HEK293 (cell line): ENCODE measurements around the gene ZNF711.
A peak's percentile ranks its signal among the peaks of the same experiment; 100 is the strongest.

Source experiments
- CTCF ChIA-PET: fragments of 350-600 bp; formaldehyde crosslinking; extraction: SDS; loops from one replicate; lab custom pipeline; 2021; ENCODE audit warnings: antibody characterized with exemption; lab: Yijun Ruan, JAX
- POLR2A ChIA-PET: fragments of 300-600 bp; formaldehyde crosslinking; extraction: SDS; loops from one replicate; lab custom pipeline; 2020; ENCODE audit warnings: antibody characterized with exemption, inconsistent platforms; lab: Yijun Ruan, JAX
- H3K27ac ChIP-seq: fragments of 200-500 bp; sonication (Bioruptor generic); 2 replicates; pipeline ENCODE4 v1.5.1; 2014; ENCODE audit warnings: low read depth, low read length, control low read depth, inconsistent platforms; ENCODE audit errors: extremely low read depth
- H3K36me3 ChIP-seq, 2 experiments: fragments of 200-500 bp in 1 of 2; sonication (Bioruptor generic) in 1 of 2; 1 replicate in 1 of 2; 2 replicates in 1 of 2; pipeline ENCODE4 v1.5.1; 2014 to 2017; ENCODE audit warnings: inconsistent platforms in 2 of 2, low read length in 2 of 2; ENCODE audit not compliant: control insufficient read depth in 2 of 2, insufficient read depth in 1 of 2
- H3K4me1 ChIP-seq: fragments of 200-500 bp; sonication (Bioruptor generic); 2 replicates; pipeline ENCODE4 v1.5.1; 2014; ENCODE audit warnings: mild to moderate bottlenecking, low read length, inconsistent platforms; ENCODE audit not compliant: control insufficient read depth, insufficient read depth
- H3K4me3 ChIP-seq: 2 replicates; pipeline ENCODE4 v1.5.1; 2011; ENCODE audit warnings: low read depth, mild to moderate bottlenecking, control low read depth, low read length, moderate library complexity
- H3K9me3 ChIP-seq: fragments of 200-500 bp; sonication (Bioruptor generic); 2 replicates; pipeline ENCODE4 v1.5.1; 2014; ENCODE audit warnings: low read depth, low read length, inconsistent platforms; ENCODE audit not compliant: control insufficient read depth, insufficient read depth
- GLIS1 ChIP-seq: fragments of 450-650 bp; formaldehyde crosslinking; IDR thresholded peaks from 2 replicates; pipeline ENCODE4 v1.5.1; 2016; ENCODE audit warnings: missing biosample characterization, missing genetic modification characterization
- GLIS2 ChIP-seq: fragments of 450-650 bp; formaldehyde crosslinking; IDR thresholded peaks from 2 replicates; pipeline ENCODE4 v1.5.1; 2016; ENCODE audit warnings: missing biosample characterization, missing genetic modification characterization
- IKZF3 ChIP-seq: fragments of 450-650 bp; IDR thresholded peaks from 2 replicates; pipeline ENCODE4 v1.5.0; 2018; ENCODE audit warnings: missing biosample characterization, mild to moderate bottlenecking, missing genetic modification characterization, moderate library complexity
- INSM2 ChIP-seq: fragments of 450-650 bp; formaldehyde crosslinking; IDR thresholded peaks from 2 replicates; pipeline ENCODE4 v1.5.1; 2016; ENCODE audit warnings: missing biosample characterization, missing genetic modification characterization
- KLF10 ChIP-seq: fragments of 450-650 bp; IDR thresholded peaks from 2 replicates; pipeline ENCODE4 v1.5.1; 2018; ENCODE audit warnings: missing biosample characterization, mild to moderate bottlenecking, missing genetic modification characterization
- PATZ1 ChIP-seq: fragments of 450-650 bp; formaldehyde crosslinking; IDR thresholded peaks from 2 replicates; pipeline ENCODE4 v1.5.1; 2016; ENCODE audit warnings: missing biosample characterization, missing genetic modification characterization
- SCRT1 ChIP-seq: fragments of 450-650 bp; formaldehyde crosslinking; IDR thresholded peaks from 2 replicates; pipeline ENCODE4 v1.5.1; 2016; ENCODE audit warnings: missing biosample characterization, missing genetic modification characterization, borderline replicate concordance
- SETDB1 ChIP-seq: IDR thresholded peaks from one replicate; pipeline ENCODE4 v1.6.1; 2017; ENCODE audit warnings: mild to moderate bottlenecking, low read length, moderate library complexity, mixed read lengths; ENCODE audit not compliant: insufficient read length
- SP2 ChIP-seq: fragments of 450-650 bp; formaldehyde crosslinking; IDR thresholded peaks from 2 replicates; pipeline ENCODE4 v1.5.1; 2016; ENCODE audit warnings: missing biosample characterization, missing genetic modification characterization
- ZBTB21 ChIP-seq: fragments of 450-650 bp; formaldehyde crosslinking; IDR thresholded peaks from 2 replicates; pipeline ENCODE4 v1.5.1; 2017; ENCODE audit warnings: missing biosample characterization, missing genetic modification characterization
- ZBTB26 ChIP-seq: fragments of 450-650 bp; formaldehyde crosslinking; optimal IDR thresholded peaks from 2 replicates; pipeline ENCODE3; 2016; ENCODE audit warnings: missing biosample characterization, mild to moderate bottlenecking, missing genetic modification characterization
- ZBTB48 ChIP-seq: fragments of 450-650 bp; formaldehyde crosslinking; IDR thresholded peaks from 2 replicates; pipeline ENCODE4 v1.5.1; 2016; ENCODE audit warnings: missing biosample characterization, missing genetic modification characterization
- ZBTB8A ChIP-seq: fragments of 450-650 bp; formaldehyde crosslinking; IDR thresholded peaks from 2 replicates; pipeline ENCODE4 v1.5.1; 2016; ENCODE audit warnings: missing biosample characterization, missing genetic modification characterization
- ZIC2 ChIP-seq: fragments of 450-650 bp; formaldehyde crosslinking; IDR thresholded peaks from 2 replicates; pipeline ENCODE4 v1.5.1; 2016; ENCODE audit warnings: missing biosample characterization, missing genetic modification characterization
- ZNF221 ChIP-seq: fragments of 450-650 bp; formaldehyde crosslinking; IDR thresholded peaks from 2 replicates; pipeline ENCODE4 v1.5.1; 2017; ENCODE audit warnings: missing biosample characterization, missing genetic modification characterization, borderline replicate concordance
- ZNF423 ChIP-seq: fragments of 450-650 bp; formaldehyde crosslinking; IDR thresholded peaks from 2 replicates; pipeline ENCODE4 v1.5.1; 2016; ENCODE audit warnings: missing biosample characterization, missing genetic modification characterization
- ZNF433 ChIP-seq: fragments of 450-650 bp; formaldehyde crosslinking; IDR thresholded peaks from 2 replicates; pipeline ENCODE4 v1.5.1; 2016; ENCODE audit warnings: missing biosample characterization, missing genetic modification characterization, low read depth
- ZNF510 ChIP-seq: fragments of 450-650 bp; formaldehyde crosslinking; IDR thresholded peaks from 2 replicates; pipeline ENCODE4 v1.5.1; 2018; ENCODE audit warnings: mild to moderate bottlenecking, missing genetic modification characterization, missing biosample characterization; ENCODE audit not compliant: insufficient replicate concordance
- ZNF555 ChIP-seq: fragments of 450-650 bp; formaldehyde crosslinking; conservative IDR thresholded peaks from 2 replicates; pipeline ENCODE4 v1.5.1; 2017; ENCODE audit warnings: missing biosample characterization, mild to moderate bottlenecking, missing genetic modification characterization, inconsistent platforms
- ZNF571 ChIP-seq: fragments of 450-650 bp; formaldehyde crosslinking; IDR thresholded peaks from 2 replicates; pipeline ENCODE4 v1.5.0; 2017; ENCODE audit warnings: missing biosample characterization, missing genetic modification characterization
- ZNF629 ChIP-seq: fragments of 450-650 bp; formaldehyde crosslinking; IDR thresholded peaks from 2 replicates; pipeline ENCODE4 v1.5.1; 2017; ENCODE audit warnings: missing biosample characterization, missing genetic modification characterization
- ZNF777 ChIP-seq: fragments of 450-650 bp; formaldehyde crosslinking; IDR thresholded peaks from 2 replicates; pipeline ENCODE4 v1.5.1; 2017; ENCODE audit warnings: missing biosample characterization, missing genetic modification characterization, borderline replicate concordance
- ZSCAN30 ChIP-seq: fragments of 450-650 bp; IDR thresholded peaks from 2 replicates; pipeline ENCODE4 v1.5.1; 2018; ENCODE audit warnings: missing biosample characterization, mild to moderate bottlenecking, missing genetic modification characterization, moderate library complexity
- ZXDB ChIP-seq: fragments of 450-650 bp; formaldehyde crosslinking; IDR thresholded peaks from 2 replicates; pipeline ENCODE4 v1.5.1; 2016; ENCODE audit warnings: missing biosample characterization, missing genetic modification characterization
- TF ChIP-seq, protein P1 (sequence below): fragments of 450-650 bp; formaldehyde crosslinking; IDR thresholded peaks from 2 replicates; pipeline ENCODE4 v1.5.1; 2016; ENCODE audit warnings: missing biosample characterization, missing genetic modification characterization
- TF ChIP-seq, protein P2 (sequence below): fragments of 450-650 bp; formaldehyde crosslinking; IDR thresholded peaks from 2 replicates; pipeline ENCODE4 v1.5.1; 2016; ENCODE audit warnings: missing biosample characterization, missing genetic modification characterization

ZNF711 gene

GRCh38 chrX:85243761-85244449 is at the start of gene ZNF711, which contains the start of gene SATL1:
Gene ZNF711 (plus strand): TSS chrX:85243991. CDS start chrX:85247573, 3,582 bp downstream.
Gene SATL1 (minus strand): TSS chrX:85243779. CDS start chrX:85108968, 134,811 bp downstream.
- ChIA-PET CTCF (interaction anchor here (0.7 kb wide), 1 partner anchor 11 kb away, joined by 3 read pairs; no protein-coding TSS in a partner anchor), POLR2A (interaction anchor here (0.7 kb wide), 1 partner anchor 135 kb away, joined by 3 read pairs; no protein-coding TSS in a partner anchor)
- peak within 1 kb of the TSS; percentile 56 for H3K4me3 ChIP-seq
- H3K27ac ChIP-seq: peak within 1 kb of the TSS; percentile 97
- peaks cover 8 to 35% of the 10 kb centered on the region in 2 experiments; a peak in 2 of 3 replicates for H3K36me3 ChIP-seq
- peaks cover 2% of the 10 kb centered on the region; the same call in 1 of the 2 replicates for H3K4me1 ChIP-seq
- H3K9me3 ChIP-seq: no peaks in the 10 kb centered on the region; the same call in 1 of the 2 replicates
- TF ChIP-seq GLIS2 (tag by site-specific recombination) (peak; percentile 97), ZNF777 (tag by site-specific recombination) (no peak), ZNF423 (tag by site-specific recombination) (0 out of 2 replicates have a peak, but pooled peaks have one; percentile 22), ZBTB26 (tag by site-specific recombination) (peak; percentile 85), SCRT1 (tag by site-specific recombination) (no peak), PATZ1 (peak; percentile 94), ZBTB48 (tag by site-specific recombination) (peak; percentile 64; the same call in 1 of the 2 replicates), KLF10 (tag by site-specific recombination) (peak; percentile 57; the same call in 1 of the 2 replicates), ZXDB (tag by site-specific recombination) (0 out of 2 replicates have a peak, but pooled peaks have one; percentile 70), ZNF433 (tag by site-specific recombination) (no peak), SETDB1 (no peak), ZNF571 (no peak), ZBTB21 (tag by site-specific recombination) (peak; percentile 94), ZNF510 (tag by site-specific recombination) (peak; percentile 11), ZNF629 (peak; percentile 95), ZNF221 (no peak), ZBTB8A (tag by site-specific recombination) (no peak), INSM2 (tag by site-specific recombination) (0 out of 2 replicates have a peak, but pooled peaks have one; percentile 14), GLIS1 (tag by site-specific recombination) (peak; percentile 84), SP2 (tag by site-specific recombination) (peak; percentile 57), ZIC2 (tag by site-specific recombination) (peak; percentile 51), ZSCAN30 (tag by site-specific recombination) (no peak), IKZF3 (tag by site-specific recombination) (peak; percentile 16; the same call in 1 of the 2 replicates), ZNF555 (tag by site-specific recombination) (0 out of 2 replicates have a peak, but pooled peaks have one; percentile 6)
- TF ChIP-seq, protein P1, sequence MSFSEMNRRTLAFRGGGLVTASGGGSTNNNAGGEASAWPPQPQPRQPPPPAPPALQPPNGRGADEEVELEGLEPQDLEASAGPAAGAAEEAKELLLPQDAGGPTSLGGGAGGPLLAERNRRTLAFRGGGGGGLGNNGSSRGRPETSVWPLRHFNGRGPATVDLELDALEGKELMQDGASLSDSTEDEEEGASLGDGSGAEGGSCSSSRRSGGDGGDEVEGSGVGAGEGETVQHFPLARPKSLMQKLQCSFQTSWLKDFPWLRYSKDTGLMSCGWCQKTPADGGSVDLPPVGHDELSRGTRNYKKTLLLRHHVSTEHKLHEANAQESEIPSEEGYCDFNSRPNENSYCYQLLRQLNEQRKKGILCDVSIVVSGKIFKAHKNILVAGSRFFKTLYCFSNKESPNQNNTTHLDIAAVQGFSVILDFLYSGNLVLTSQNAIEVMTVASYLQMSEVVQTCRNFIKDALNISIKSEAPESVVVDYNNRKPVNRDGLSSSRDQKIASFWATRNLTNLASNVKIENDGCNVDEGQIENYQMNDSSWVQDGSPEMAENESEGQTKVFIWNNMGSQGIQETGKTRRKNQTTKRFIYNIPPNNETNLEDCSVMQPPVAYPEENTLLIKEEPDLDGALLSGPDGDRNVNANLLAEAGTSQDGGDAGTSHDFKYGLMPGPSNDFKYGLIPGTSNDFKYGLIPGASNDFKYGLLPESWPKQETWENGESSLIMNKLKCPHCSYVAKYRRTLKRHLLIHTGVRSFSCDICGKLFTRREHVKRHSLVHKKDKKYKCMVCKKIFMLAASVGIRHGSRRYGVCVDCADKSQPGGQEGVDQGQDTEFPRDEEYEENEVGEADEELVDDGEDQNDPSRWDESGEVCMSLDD (tag by site-specific recombination): peak; percentile 85
- TF ChIP-seq, protein P2, sequence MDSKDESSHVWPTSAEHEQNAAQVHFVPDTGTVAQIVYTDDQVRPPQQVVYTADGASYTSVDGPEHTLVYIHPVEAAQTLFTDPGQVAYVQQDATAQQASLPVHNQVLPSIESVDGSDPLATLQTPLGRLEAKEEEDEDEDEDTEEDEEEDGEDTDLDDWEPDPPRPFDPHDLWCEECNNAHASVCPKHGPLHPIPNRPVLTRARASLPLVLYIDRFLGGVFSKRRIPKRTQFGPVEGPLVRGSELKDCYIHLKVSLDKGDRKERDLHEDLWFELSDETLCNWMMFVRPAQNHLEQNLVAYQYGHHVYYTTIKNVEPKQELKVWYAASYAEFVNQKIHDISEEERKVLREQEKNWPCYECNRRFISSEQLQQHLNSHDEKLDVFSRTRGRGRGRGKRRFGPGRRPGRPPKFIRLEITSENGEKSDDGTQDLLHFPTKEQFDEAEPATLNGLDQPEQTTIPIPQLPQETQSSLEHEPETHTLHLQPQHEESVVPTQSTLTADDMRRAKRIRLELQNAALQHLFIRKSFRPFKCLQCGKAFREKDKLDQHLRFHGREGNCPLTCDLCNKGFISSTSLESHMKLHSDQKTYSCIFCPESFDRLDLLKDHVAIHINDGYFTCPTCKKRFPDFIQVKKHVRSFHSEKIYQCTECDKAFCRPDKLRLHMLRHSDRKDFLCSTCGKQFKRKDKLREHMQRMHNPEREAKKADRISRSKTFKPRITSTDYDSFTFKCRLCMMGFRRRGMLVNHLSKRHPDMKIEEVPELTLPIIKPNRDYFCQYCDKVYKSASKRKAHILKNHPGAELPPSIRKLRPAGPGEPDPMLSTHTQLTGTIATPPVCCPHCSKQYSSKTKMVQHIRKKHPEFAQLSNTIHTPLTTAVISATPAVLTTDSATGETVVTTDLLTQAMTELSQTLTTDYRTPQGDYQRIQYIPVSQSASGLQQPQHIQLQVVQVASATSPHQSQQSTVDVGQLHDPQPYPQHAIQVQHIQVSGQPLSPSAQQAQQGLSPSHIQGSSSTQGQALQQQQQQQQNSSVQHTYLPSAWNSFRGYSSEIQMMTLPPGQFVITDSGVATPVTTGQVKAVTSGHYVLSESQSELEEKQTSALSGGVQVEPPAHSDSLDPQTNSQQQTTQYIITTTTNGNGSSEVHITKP (tag by site-specific recombination): 0 out of 2 replicates have a peak, but pooled peaks have one; percentile 4
